A673 (cell line): ENCODE results near the gene C1QTNF9.

Experiments
- CTCF ChIP-seq: fragments of 300-800, 200-600 bp; sonication (generic); conservative IDR thresholded peaks from 2 replicates; pipeline ENCODE4 v1.5.1; 2017; ENCODE audit warnings: low read depth, mild to moderate bottlenecking, antibody characterized with exemption, low read length, moderate library complexity, mixed read lengths
- EZH2 ChIP-seq: fragments of 200-600 bp; sonication (generic); IDR thresholded peaks from 2 replicates; pipeline ENCODE4 v1.6.1; 2017; ENCODE audit warnings: borderline replicate concordance, low read depth, mild to moderate bottlenecking, mixed read lengths, antibody characterized with exemption, low read length; ENCODE audit not compliant: poor library complexity, severe bottlenecking

- TF ChIP-seq CTCF (no peak), EZH2 (no peak)
These were observed 826 bp upstream of the C1QTNF9 start for GRCh38 chr13:24308488-24309020.
